K562 (cell line): Measurements from ENCODE around the gene CD160. TPM values are rescaled to one million over a fixed set of nuclear protein-coding genes. Genes with fewer than 3 reads are reported as not detected.

ENCODE experiments used
- CBFA2T2 ChIP-seq: fragments of 450-650 bp; conservative IDR thresholded peaks from 2 replicates; pipeline ENCODE4 v1.6.1; 2017; ENCODE audit warnings: mild to moderate bottlenecking
- CBFA2T3 ChIP-seq: fragments of 450-650 bp; IDR thresholded peaks from 2 replicates; pipeline ENCODE4 v1.6.1; 2017
- DPF2 ChIP-seq: fragments of 450-650 bp; IDR thresholded peaks from 2 replicates; pipeline ENCODE4 v1.6.1; 2016
- SPI1 ChIP-seq: IDR thresholded peaks from 2 replicates; pipeline ENCODE4 v1.6.1; 2011; ENCODE audit warnings: low read depth, low read length, control low read depth, borderline replicate concordance
- TAL1 ChIP-seq: fragments of 450-650 bp; IDR thresholded peaks from 2 replicates; pipeline ENCODE4 v1.6.1; 2016; ENCODE audit warnings: mild to moderate bottlenecking
- TCF3 ChIP-seq: sonication (generic); formaldehyde crosslinking; IDR thresholded peaks from 2 replicates; pipeline ENCODE4 v1.4.0; 2020; ENCODE audit warnings: mild to moderate bottlenecking, missing genetic modification reagents
- ZEB2 ChIP-seq: fragments of 450-650 bp; IDR thresholded peaks from 2 replicates; pipeline ENCODE4 v1.6.1; 2016
- ZKSCAN8 ChIP-seq: fragments of 200-800 bp; sonication (Bioruptor generic); IDR thresholded peaks from 2 replicates; pipeline ENCODE4 v1.6.1; 2016; ENCODE audit warnings: missing genetic modification characterization, missing compliant biosample characterization
- ZNF431 ChIP-seq: sonication (generic); formaldehyde crosslinking; IDR thresholded peaks from 2 replicates; pipeline ENCODE4 v1.8.0; 2022; ENCODE audit warnings: mild to moderate bottlenecking, missing genetic modification reagents
- polyA plus RNA-seq, 8 experiments: library from polyadenylated mRNA; depleted of rRNA in 4 of 8; stranded (reverse) in 5 of 8; unstranded in 3 of 8; fragments of >200 nt; fragmentation: Nextera tagmentation in 2 of 8; fragmentation: Illumina TruSeq in 1 of 8; extraction: Ambion mirVana in 2 of 8; extraction: Trizol in 1 of 8; gene quantifications; 2 replicates each; pipeline versions ENCODE4 v1.2.1 to v1.2.3, GENCODE V29; 2011 to 2014; ENCODE audit warnings: inconsistent platforms in 1 of 8, missing spikeins in 1 of 8
- total RNA-seq, 7 experiments: library from RNA; depleted of rRNA in 6 of 7; stranded (reverse); fragments of >200 nt in 6 of 7; fragmentation: Illumina TruSeq in 2 of 7; extraction: Trizol in 2 of 7; gene quantifications; 2 replicates each; pipeline versions ENCODE4 v1.2.1 to v1.2.3, GENCODE V29; 2011 to 2021; ENCODE audit warnings: low replicate concordance in 1 of 7
- TF ChIP-seq, protein P1 (sequence below): fragments of 450-650 bp; IDR thresholded peaks from 2 replicates; pipeline ENCODE4 v1.6.1; 2017; ENCODE audit warnings: mild to moderate bottlenecking, moderate library complexity
- TF ChIP-seq, protein P2 (sequence below): fragments of 250-450 bp; sonication (Bioruptor Pico); IDR thresholded peaks from 2 replicates; pipeline ENCODE4 v1.5.0; 2022; ENCODE audit warnings: mild to moderate bottlenecking
- TF ChIP-seq, protein P3 (sequence below): sonication (generic); IDR thresholded peaks from 2 replicates; pipeline ENCODE4 v1.6.1; 2016

The CD160 gene
- total and polyA plus RNA-seq, 9 of the 15 experiments (the other 6 are each of a cell fraction or from before 2014, with no cell fraction given): 0.01 TPM; not detected in 8

DNA sequence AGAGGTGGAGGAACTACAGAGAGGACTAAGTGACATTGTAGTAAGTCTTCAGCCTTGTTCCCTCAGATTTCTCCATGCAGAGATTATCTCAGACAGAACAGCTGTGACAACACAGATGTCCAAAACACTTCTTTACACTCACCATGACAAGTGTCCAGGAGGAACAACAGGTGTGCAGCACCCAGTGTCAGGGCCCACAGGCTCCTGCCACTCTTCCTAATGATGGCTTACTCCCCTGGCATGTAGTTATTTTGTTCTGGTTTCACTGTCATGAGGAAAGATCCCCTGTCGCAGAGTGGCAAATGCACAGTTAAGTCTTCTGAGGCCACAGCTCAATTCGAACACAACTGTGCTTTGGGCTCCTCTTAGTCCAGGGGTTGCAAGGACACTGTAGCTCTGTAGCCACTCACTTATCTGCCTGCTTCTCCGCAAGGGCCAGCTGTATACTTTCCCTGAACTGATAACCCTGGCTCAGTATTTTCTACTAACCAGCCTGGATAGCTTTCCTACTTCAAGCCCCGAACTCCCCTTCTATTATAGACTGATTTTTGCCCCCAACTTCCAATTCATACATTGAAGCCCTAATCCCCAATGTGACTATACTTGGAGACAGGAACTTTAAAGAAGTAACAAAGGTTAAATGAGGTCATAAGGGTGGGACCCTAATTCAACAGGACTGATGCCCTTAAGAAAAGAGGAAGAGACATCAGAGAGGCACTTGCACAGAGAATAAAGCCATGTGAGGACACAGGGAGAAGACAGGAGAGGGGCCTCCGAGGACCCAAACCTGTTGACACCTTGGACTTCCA is 23.3 kb upstream of the CD160 start (continued):
- TF ChIP-seq, protein P1, sequence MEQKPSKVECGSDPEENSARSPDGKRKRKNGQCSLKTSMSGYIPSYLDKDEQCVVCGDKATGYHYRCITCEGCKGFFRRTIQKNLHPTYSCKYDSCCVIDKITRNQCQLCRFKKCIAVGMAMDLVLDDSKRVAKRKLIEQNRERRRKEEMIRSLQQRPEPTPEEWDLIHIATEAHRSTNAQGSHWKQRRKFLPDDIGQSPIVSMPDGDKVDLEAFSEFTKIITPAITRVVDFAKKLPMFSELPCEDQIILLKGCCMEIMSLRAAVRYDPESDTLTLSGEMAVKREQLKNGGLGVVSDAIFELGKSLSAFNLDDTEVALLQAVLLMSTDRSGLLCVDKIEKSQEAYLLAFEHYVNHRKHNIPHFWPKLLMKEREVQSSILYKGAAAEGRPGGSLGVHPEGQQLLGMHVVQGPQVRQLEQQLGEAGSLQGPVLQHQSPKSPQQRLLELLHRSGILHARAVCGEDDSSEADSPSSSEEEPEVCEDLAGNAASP: peak; percentile 50; the same call in 1 of the 2 replicates
- TF ChIP-seq, protein P2, sequence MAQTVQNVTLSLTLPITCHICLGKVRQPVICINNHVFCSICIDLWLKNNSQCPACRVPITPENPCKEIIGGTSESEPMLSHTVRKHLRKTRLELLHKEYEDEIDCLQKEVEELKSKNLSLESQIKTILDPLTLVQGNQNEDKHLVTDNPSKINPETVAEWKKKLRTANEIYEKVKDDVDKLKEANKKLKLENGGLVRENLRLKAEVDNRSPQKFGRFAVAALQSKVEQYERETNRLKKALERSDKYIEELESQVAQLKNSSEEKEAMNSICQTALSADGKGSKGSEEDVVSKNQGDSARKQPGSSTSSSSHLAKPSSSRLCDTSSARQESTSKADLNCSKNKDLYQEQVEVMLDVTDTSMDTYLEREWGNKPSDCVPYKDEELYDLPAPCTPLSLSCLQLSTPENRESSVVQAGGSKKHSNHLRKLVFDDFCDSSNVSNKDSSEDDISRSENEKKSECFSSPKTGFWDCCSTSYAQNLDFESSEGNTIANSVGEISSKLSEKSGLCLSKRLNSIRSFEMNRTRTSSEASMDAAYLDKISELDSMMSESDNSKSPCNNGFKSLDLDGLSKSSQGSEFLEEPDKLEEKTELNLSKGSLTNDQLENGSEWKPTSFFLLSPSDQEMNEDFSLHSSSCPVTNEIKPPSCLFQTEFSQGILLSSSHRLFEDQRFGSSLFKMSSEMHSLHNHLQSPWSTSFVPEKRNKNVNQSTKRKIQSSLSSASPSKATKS (CRISPR knock-in tag): no peak
- TF ChIP-seq SPI1 (peak; percentile 88), CBFA2T2 (peak; percentile 55), ZNF431 (CRISPR knock-in tag) (no peak), ZKSCAN8 (peak; percentile 97), TCF3 (peak; percentile 34; the same call in 1 of the 2 replicates), DPF2 (peak; percentile 40; the same call in 1 of the 2 replicates), CBFA2T3 (peak; percentile 61), ZEB2 (0 out of 2 replicates have a peak, but pooled peaks have one; percentile 22), TAL1 (peak; percentile 28)
- TF ChIP-seq, protein P3, sequence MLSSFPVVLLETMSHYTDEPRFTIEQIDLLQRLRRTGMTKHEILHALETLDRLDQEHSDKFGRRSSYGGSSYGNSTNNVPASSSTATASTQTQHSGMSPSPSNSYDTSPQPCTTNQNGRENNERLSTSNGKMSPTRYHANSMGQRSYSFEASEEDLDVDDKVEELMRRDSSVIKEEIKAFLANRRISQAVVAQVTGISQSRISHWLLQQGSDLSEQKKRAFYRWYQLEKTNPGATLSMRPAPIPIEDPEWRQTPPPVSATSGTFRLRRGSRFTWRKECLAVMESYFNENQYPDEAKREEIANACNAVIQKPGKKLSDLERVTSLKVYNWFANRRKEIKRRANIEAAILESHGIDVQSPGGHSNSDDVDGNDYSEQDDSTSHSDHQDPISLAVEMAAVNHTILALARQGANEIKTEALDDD: peak; percentile 42; the same call in 1 of the 2 replicates
